ENCODE data around the gene ITPR2.
"Not testable (repeated sequence)": the region's sequence is repeated elsewhere in the genome, so short reads cannot be mapped to it uniquely, and the experiment has no call there.

Gene ITPR2

DNA sequence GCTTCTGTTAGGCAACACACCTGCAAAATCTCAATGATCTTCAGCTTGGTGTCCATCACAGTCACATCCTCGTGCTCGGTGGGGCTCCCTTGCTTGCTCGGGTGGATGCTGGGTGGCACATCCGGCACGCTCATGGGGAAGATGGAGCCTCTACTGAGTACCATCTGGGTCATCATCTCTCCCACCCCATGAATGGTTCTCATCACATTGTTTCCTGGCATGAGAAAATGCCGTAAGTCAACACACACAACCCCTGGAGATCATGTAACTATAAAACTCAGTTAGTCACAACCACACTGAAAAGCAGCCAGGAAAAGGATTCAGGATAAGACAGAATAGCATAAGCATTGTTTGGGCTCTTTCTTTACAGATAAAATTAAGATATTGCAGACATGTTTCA, 201.1 kb downstream of the ITPR2 start:
- no peak for DNase-seq (ENCODE audit: low read depth in 2 of 2)

- no peak for DNase-seq (ENCODE audit: low read depth in 2 of 2)
Observed at GRCh38 chr12:26630546-26631027, 202.4 kb downstream of the ITPR2 start.

- no peak for DNase-seq (ENCODE audit: low read depth in 2 of 2)
Observed at GRCh38 chr12:26629864-26630263, 203.1 kb downstream of the ITPR2 start.

DNA sequence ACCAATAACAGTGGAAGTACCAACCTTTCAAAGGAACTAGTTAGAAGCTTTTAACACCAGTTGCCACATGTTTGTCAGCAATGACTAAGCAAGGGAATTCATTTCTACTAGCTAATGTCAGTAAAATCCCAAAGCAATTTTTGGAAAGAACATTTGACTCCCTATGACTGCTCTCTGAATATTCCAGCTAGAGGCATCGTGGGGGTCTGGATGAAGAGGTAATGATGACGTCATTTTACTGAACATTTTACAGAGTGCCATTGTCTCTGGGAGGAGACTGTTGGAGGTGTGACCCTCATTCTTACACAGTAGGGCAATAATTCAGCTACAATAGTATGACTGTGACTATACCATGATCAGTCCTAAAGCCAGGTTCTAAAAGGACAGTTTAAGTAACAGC, 204.8 kb downstream of the ITPR2 start:
- no peak for DNase-seq (ENCODE audit: low read depth in 2 of 2)

DNA sequence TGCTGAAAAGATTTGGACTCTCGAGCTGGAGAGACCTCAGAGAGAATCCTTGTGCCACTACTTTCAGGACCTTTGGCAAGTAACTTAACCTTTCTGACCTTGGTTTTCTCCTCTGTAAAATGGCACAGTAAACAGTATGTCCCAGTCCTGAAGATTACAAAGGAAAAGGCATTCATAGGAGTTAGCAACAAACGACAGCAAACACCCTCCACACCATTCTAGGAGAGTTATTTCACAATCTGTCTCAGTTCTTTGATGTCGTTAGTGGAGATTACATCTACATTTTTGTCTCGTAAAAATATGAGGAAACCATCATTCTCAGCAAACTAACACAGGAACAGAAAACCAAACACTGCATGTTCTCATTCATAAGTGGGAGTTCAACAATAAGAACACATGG, 205.7 kb downstream of the ITPR2 start:
- DNase-seq (ENCODE audit: low read depth in 2 of 2) = no peak

DNA sequence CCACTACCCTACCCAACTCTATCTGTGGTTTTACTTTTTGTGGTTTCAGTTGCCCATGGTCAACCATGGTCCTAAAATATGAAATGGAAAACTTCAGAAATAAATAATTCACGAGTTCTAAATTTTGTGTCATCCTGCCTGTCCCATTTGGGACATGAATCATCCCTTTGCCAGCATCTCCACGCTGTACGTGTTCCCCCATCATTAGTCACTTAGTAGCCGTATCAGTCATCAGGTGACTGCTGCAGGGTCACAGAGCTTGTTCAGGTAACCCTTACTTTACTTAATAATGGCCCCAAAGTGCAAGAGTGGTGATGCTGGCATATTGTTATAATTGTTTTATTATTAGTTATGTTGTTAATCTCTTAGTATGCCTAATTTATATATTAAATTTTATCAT, 209.9 kb downstream of the ITPR2 start:
- DNase-seq (ENCODE audit: low read depth in 2 of 2) = no peak

DNA sequence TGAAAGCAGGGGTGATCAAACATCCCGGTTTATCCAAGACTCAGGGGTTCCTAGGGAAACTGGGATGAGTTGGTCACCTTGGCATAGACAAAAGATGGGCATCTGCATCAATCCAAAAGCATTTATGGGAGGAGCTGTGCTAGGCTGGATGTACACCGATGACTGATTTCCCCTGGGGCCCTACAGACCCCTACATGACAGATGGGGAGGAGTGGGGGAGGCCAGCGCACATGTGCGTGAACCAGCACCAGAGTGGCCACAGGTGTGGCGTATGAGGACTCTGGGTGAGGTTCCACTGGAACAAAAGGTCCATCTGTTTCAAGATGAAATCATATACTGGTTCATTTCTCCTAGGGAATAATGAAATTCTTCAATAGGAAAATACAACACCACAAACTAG, 210.4 kb downstream of the ITPR2 start:
- DNase-seq (ENCODE audit: low read depth in 2 of 2) = no peak

GRCh38 chr12:26621932-26622331, 211.1 kb downstream of the ITPR2 start:
- DNase-seq (ENCODE audit: low read depth in 2 of 2) = no peak

- DNase-seq (ENCODE audit: low read depth in 2 of 2) = no peak
Observed at GRCh38 chr12:26620907-26621306, 212.1 kb downstream of the ITPR2 start.

DNA sequence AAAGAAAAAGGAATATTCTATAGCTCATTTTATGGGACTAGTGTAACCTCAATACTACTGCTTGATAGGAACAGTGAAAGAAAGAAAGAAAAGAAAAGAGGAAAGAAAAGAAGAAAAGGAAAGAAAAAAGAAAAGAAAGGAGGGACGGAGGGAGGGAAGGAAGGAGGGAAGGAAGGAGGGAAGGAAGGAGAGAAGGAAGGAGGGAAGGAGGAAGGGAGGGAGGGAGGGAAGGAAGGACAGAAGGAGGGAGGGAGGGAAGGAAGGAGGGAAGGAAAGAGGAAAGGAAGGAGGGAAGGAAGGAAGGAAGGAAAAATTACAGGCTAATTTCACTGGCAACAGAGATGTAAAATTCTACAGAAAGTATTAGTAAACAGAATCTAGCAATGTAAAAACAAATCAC, 215.5 kb downstream of the ITPR2 start:
- DNase-seq (ENCODE audit: low read depth in 2 of 2) = no peak

GRCh38 chr12:26614011-26614616, 218.9 kb downstream of the ITPR2 start:
- no peak for DNase-seq (ENCODE audit: low read depth in 2 of 2)

GRCh38 chr12:26612203-26612602, 220.8 kb downstream of the ITPR2 start:
- no peak for DNase-seq (ENCODE audit: low read depth in 2 of 2)

DNA sequence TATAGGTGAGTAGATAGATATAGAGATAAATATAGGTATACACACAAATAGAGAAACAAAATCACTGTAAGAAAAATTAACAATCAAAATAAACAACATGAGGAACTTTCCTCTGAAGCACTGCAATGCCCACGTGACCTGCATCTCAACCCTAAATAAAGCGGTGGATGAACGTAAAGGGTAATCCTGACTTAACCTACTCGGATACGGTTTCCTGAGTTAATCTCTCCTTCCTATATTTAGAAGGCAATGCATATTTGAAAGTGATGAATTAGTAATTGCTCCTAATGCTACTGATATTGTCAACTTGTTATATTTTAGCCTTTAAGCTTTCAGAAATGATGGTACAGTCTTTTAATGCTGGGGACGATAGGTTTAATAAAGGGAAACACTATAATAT, 221.4 kb downstream of the ITPR2 start:
- DNase-seq (ENCODE audit: low read depth in 2 of 2) = no peak

- no peak for DNase-seq (ENCODE audit: low read depth in 2 of 2)
Observed at GRCh38 chr12:26610774-26611173, 222.2 kb downstream of the ITPR2 start.

DNA sequence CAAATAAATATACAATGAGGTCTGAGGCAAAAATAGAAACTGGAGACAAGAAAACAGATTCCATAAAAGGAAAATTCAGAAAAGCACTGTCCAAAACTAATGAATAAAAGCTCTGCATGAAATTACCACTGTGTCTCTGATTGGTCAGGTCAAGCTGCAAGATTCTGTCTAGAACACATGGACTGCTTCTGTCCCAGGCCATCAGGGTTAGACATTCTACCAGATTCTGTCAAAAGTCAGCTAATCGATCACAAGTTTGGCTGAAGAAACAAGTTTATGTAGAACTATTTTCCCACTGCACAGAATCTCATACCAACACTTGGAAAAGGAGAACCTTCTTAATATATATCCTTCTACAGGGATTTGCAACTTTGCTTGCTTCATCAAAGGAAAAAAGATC, 223.0 kb downstream of the ITPR2 start:
- DNase-seq (ENCODE audit: low read depth in 2 of 2) = no peak

- DNase-seq (ENCODE audit: low read depth in 2 of 2) = no peak
Observed at GRCh38 chr12:26608706-26609105, 224.3 kb downstream of the ITPR2 start.

DNA sequence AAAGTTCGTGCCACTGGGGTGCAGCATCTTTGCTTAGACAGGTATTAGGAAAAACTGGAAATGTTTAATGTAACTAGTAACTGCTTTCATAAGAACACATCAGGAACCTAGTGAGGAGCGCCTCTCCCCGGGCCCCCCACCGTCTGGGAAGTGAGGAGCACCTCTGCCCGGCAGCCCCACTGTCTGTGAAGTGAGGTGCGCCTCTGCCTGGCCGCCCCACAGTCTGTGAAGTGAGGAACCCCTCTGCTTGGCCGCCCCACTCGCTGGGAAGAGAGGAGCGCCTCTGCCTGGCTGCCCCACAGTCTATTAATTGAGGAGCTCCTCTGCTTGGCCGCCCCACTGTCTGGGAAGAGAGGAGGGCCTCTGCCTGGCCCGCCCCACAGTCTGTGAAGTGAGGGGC, 224.7 kb downstream of the ITPR2 start:
- DNase-seq (ENCODE audit: low read depth in 2 of 2) = no peak

- DNase-seq (ENCODE audit: low read depth in 2 of 2) = no peak
Observed at GRCh38 chr12:26606911-26607310, 226.1 kb downstream of the ITPR2 start.

GRCh38 chr12:26604813-26605212, 228.2 kb downstream of the ITPR2 start:
- not testable (repeated sequence) for DNase-seq (ENCODE audit: low read depth in 2 of 2)

DNA sequence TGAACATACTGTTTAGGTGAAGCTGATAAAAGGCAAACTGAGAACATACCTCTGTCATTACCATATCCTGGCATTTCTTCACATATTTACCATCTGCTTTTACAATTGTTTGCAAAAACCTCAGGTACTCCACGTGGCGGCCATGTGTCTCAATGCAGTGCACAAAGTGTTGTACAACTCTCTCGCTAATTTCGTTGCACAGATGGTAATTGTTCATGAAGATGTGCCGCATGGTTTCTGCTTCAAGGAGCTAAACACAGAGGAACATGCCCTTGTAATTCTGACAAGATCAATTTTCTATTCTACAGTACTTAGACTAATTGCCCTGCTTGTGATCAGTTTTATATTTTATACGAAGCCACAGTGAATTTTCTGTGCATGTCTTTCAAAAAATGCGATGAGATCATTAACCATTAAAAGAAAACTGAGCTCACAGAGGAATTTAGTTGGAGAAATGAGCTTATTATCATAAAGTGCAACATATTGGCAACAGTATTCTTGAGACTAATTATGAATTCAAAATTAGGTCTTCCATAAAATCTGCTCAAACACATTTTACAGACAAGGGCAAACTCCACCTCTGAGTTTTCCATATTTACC, 233.8 kb downstream of the ITPR2 start:
- DNase-seq (ENCODE audit: low read depth in 2 of 2) = no peak

GRCh38 chr12:26595806-26596205, 237.2 kb downstream of the ITPR2 start:
- DNase-seq (ENCODE audit: low read depth in 2 of 2) = no peak

DNA sequence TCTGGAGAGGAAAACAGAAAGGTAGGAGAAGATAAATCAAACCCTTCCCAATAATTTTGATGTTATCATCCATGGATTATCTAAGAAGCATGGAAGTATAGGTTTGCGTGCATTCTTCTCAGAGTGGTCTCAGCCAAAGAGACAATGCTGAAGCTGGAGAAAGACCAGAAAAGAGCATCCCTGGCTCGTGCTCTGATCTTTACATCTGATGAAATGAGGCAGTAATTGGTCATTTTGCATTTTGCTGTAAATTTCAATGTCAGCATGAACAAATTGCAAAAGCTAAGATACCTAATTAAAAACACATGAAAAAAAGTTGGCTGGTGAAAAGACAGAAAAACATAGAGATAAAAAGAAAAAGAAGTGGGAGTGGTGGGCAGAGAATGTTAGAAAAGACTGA, 252.4 kb downstream of the ITPR2 start:
- no peak for DNase-seq (ENCODE audit: low read depth in 2 of 2)

- DNase-seq (ENCODE audit: low read depth in 2 of 2) = no peak
Observed at GRCh38 chr12:26576266-26576665, 256.7 kb downstream of the ITPR2 start.
